Measurements from ENCODE around the gene PRKAB1. TPM values are rescaled to one million over a fixed set of nuclear protein-coding genes. Genes with fewer than 3 reads are reported as not detected.

The PRKAB1 gene
- total and polyA plus RNA-seq, 9 of the 15 experiments (the other 6 are each of a cell fraction or from before 2014, with no cell fraction given) = 32.6 to 94.2 (median 63.8) TPM

GRCh38 chr12:119672194-119672593 lies 4.3 kb downstream of the PRKAB1 start (continued):
- TF ChIP-seq NR2F6 (CRISPR knock-in tag; IDR thresholded peaks at IDR 0.05) (no peak), PHF21A (IDR thresholded peaks at IDR 0.05; ENCODE audit: borderline replicate concordance, low read depth) (no peak), PCBP2 (IDR thresholded peaks at IDR 0.05; ENCODE audit: low read depth, low read length, poor library complexity, severe bottlenecking) (no peak), SMAD4 (CRISPR knock-in tag; conservative IDR thresholded peaks at IDR 0.05) (peak; percentile 72; the same call in 1 of the 2 replicates), ZFX (CRISPR knock-in tag; IDR thresholded peaks at IDR 0.05) (no peak), HNRNPH1 (optimal IDR thresholded peaks at IDR 0.05; ENCODE audit: low read depth, low read length) (no peak), IRF1 (CRISPR knock-in tag; IDR thresholded peaks at IDR 0.05; ENCODE audit: borderline replicate concordance) (no peak), ZNF134 (CRISPR knock-in tag; conservative IDR thresholded peaks at IDR 0.05) (no peak), SMARCE1 (IDR thresholded peaks at IDR 0.05) (peak; percentile 68), ZNF583 (CRISPR knock-in tag; IDR thresholded peaks at IDR 0.05) (no peak), PCBP1 (IDR thresholded peaks at IDR 0.05; ENCODE audit: low read depth, low read length, poor library complexity, severe bottlenecking) (no peak), ZNF318 (IDR thresholded peaks at IDR 0.05; ENCODE audit: borderline replicate concordance in 1 of 2, low read depth in 1 of 2) (no peak), HNRNPLL (IDR thresholded peaks at IDR 0.05; ENCODE audit: low read depth, low read length, poor library complexity, severe bottlenecking) (peak; percentile 54), LARP7 (IDR thresholded peaks at IDR 0.05) (no peak), NCOA6 (IDR thresholded peaks at IDR 0.05) (no peak), HDAC1 (IDR thresholded peaks at IDR 0.05) (0 out of 4 replicates have a peak, but pooled peaks of 1 of the 2 experiments have one; percentile 16), SMAD2 (IDR thresholded peaks at IDR 0.05; ENCODE audit: low read depth, low read length) (no peak), KLF1 (tag; IDR thresholded peaks at IDR 0.05) (no peak), PML (IDR thresholded peaks at IDR 0.05; ENCODE audit: low read length) (no peak; the same call in 1 of the 2 replicates)
- TF ChIP-seq, protein P1, sequence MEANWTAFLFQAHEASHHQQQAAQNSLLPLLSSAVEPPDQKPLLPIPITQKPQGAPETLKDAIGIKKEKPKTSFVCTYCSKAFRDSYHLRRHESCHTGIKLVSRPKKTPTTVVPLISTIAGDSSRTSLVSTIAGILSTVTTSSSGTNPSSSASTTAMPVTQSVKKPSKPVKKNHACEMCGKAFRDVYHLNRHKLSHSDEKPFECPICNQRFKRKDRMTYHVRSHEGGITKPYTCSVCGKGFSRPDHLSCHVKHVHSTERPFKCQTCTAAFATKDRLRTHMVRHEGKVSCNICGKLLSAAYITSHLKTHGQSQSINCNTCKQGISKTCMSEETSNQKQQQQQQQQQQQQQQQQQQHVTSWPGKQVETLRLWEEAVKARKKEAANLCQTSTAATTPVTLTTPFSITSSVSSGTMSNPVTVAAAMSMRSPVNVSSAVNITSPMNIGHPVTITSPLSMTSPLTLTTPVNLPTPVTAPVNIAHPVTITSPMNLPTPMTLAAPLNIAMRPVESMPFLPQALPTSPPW (CRISPR knock-in tag; IDR thresholded peaks at IDR 0.05) = 0 out of 2 replicates have a peak, but pooled peaks have one; percentile 16

All from K562 (cell line).